ENCODE data around the gene LIF. TPM values are rescaled to one million over a fixed set of nuclear protein-coding genes. Genes with fewer than 3 reads are reported as not detected.
A peak's percentile ranks its signal among the peaks of the same experiment; 100 is the strongest.

Gene LIF
- total and polyA plus RNA-seq, 4 donors = 0.77 to 26.1 (median 5.1) TPM

- H3K4me1 ChIP-seq (ENCODE audit: control insufficient read depth in 5 of 5, insufficient read depth in 5 of 5, low read length in 5 of 5) = peaks cover 5 to 46% (median 17%) of the 10 kb centered on the region in 5 donors
- 89 to 97% methylated on average over 4 of the region's 4 CpGs for WGBS, 2 donors
Measured at GRCh38 chr22:30198921-30199320, 47.6 kb downstream of the LIF start.

DNA sequence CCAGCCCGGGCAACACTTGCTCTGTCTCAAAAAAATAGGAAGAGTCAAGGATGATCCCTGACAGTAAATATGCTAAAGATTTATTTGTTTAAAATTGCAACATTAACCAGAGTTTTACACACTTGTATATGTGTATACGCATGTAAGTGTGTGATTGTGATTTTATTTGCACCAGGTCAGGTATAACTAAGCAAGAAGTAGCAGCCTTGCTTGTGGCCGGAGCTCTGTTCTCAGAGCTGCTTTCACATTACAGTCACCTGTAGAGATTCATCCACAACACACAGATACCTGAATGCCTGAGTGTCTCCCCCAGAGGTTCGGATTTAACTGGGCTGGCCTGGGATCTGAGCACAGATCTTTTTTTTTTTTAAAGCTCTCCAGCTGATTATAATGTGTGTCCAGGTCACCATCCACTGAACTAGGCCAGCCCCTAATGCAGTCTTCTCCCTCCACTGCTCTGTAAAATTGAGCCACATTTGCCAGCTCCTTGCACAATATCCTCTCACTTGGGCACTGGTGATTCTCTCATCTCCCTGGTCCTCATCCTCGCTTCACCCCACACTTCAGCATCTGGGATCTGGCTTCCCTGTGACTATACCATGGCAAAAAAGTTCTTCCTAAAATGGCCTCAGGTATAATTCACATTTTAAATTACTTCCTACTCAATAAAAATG is 48.3 kb downstream of the LIF start:
- Histone ChIP-seq H3K9ac (ENCODE audit: insufficient read depth in 1 of 2, low read length in 2 of 2) (no peak overlapping the region), H3K4me3 (no peak overlapping the region), H3K36me3 (ENCODE audit: control insufficient read depth in 4 of 4, insufficient read depth in 4 of 4, low read length in 4 of 4) (no peaks in the 10 kb centered on the region), H3K27me3 (ENCODE audit: control insufficient read depth in 3 of 3, insufficient read depth in 3 of 3, low read length in 2 of 3) (no peaks in the 10 kb centered on the region), H3K4me1 (ENCODE audit: control insufficient read depth in 5 of 5, insufficient read depth in 5 of 5, low read length in 5 of 5) (peaks cover 5 to 46% (median 17%) of the 10 kb centered on the region in 5 donors), H3K9me3 (ENCODE audit: control insufficient read depth in 4 of 4, insufficient read depth in 3 of 4, low read length in 3 of 4) (peaks cover 0 to 2% (median 0%) of the 10 kb centered on the region in 4 donors), H3K27ac (ENCODE audit: low read depth in 1 of 2, low read length in 1 of 2) (no peak overlapping the region)
- no peak for TF ChIP-seq CTCF (IDR thresholded peaks at IDR 0.05; ENCODE audit: control extremely low read depth, extremely low read depth)
- ATAC-seq (ENCODE audit: insufficient read depth, low FRiP score) (no peak), DNase-seq (no peak)
- WGBS, 2 donors = 83 to 92% methylated on average over 5 of the region's 5 CpGs

More at GRCh38 chr22:30198921-30199320, 47.6 kb downstream of the LIF start:
- Histone ChIP-seq H3K9me3 (ENCODE audit: control insufficient read depth in 4 of 4, insufficient read depth in 3 of 4, low read length in 3 of 4) (peaks cover 0 to 2% (median 0%) of the 10 kb centered on the region in 4 donors), H3K27me3 (ENCODE audit: control insufficient read depth in 3 of 3, insufficient read depth in 3 of 3, low read length in 2 of 3) (peaks cover 0 to 5% (median 0%) of the 10 kb centered on the region in 3 donors), H3K9ac (ENCODE audit: insufficient read depth in 1 of 2, low read length in 2 of 2) (no peak overlapping the region), H3K27ac (ENCODE audit: low read depth in 1 of 2, low read length in 1 of 2) (no peak overlapping the region), H3K36me3 (ENCODE audit: control insufficient read depth in 4 of 4, insufficient read depth in 4 of 4, low read length in 4 of 4) (no peaks in the 10 kb centered on the region), H3K4me3 (no peak overlapping the region)
- TF ChIP-seq CTCF (IDR thresholded peaks at IDR 0.05; ENCODE audit: control extremely low read depth, extremely low read depth) = no peak
- DNase-seq = no peak
- no peak for ATAC-seq (ENCODE audit: insufficient read depth, low FRiP score)

- Histone ChIP-seq H3K27me3 (ENCODE audit: control insufficient read depth in 3 of 3, insufficient read depth in 3 of 3, low read length in 2 of 3) (no peaks in the 10 kb centered on the region), H3K36me3 (ENCODE audit: control insufficient read depth in 4 of 4, insufficient read depth in 4 of 4, low read length in 4 of 4) (no peaks in the 10 kb centered on the region), H3K27ac (ENCODE audit: low read depth in 1 of 2, low read length in 1 of 2) (peak overlapping the region in 1 of 2 donors; percentile 79), H3K9me3 (ENCODE audit: control insufficient read depth in 4 of 4, insufficient read depth in 3 of 4, low read length in 3 of 4) (peaks cover 0 to 2% (median 0%) of the 10 kb centered on the region in 4 donors), H3K4me3 (no peak overlapping the region), H3K9ac (ENCODE audit: insufficient read depth in 1 of 2, low read length in 2 of 2) (no peak overlapping the region), H3K4me1 (ENCODE audit: control insufficient read depth in 5 of 5, insufficient read depth in 5 of 5, low read length in 5 of 5) (peaks cover 5 to 42% (median 17%) of the 10 kb centered on the region in 5 donors)
- DNase-seq (no peak), ATAC-seq (ENCODE audit: insufficient read depth, low FRiP score) (no peak)
- no peak for TF ChIP-seq CTCF (IDR thresholded peaks at IDR 0.05; ENCODE audit: control extremely low read depth, extremely low read depth)
Measured at GRCh38 chr22:30197389-30197788, 49.2 kb downstream of the LIF start.

Measured in lung (tissue), 12 donors.